OCI-M1 (cell line): ENCODE measurements around the gene TIGIT.
A peak's percentile ranks its signal among the peaks of the same experiment; 100 is the strongest.

ENCODE experiments used
- DNase-seq: peaks from one replicate; lab custom pipeline; 2025; lab: John Stamatoyannopoulos, UW

Gene TIGIT

GRCh38 chr3:114313426-114313825 lies 19.6 kb downstream of the TIGIT start:
- DNase-seq: no peak

GRCh38 chr3:114314282-114314681 lies 20.5 kb downstream of the TIGIT start:
- no peak for DNase-seq

- no peak for DNase-seq
Measured at GRCh38 chr3:114318295-114318694, 24.5 kb downstream of the TIGIT start.

- DNase-seq: no peak
Measured at GRCh38 chr3:114319453-114319852, 25.6 kb downstream of the TIGIT start.

- no peak for DNase-seq
Measured at GRCh38 chr3:114320246-114320645, 26.4 kb downstream of the TIGIT start.

GRCh38 chr3:114323546-114324254 lies 29.9 kb downstream of the TIGIT start:
- DNase-seq: no peak

- DNase-seq: no peak
Measured at GRCh38 chr3:114327665-114328064, 33.8 kb downstream of the TIGIT start.

GRCh38 chr3:114328345-114328744 lies 34.5 kb downstream of the TIGIT start:
- DNase-seq: no peak

GRCh38 chr3:114329823-114330222 lies 36.0 kb downstream of the TIGIT start:
- DNase-seq: no peak

- DNase-seq: no peak
Measured at GRCh38 chr3:114331007-114331406, 37.2 kb downstream of the TIGIT start.

- DNase-seq: no peak
Measured at GRCh38 chr3:114331710-114332109, 37.9 kb downstream of the TIGIT start.

- no peak for DNase-seq
Measured at GRCh38 chr3:114332342-114333179, 38.7 kb downstream of the TIGIT start.

GRCh38 chr3:114333180-114333922 lies 39.5 kb downstream of the TIGIT start:
- no peak for DNase-seq

- DNase-seq: no peak
Measured at GRCh38 chr3:114333923-114334240, 40.1 kb downstream of the TIGIT start.

GRCh38 chr3:114336122-114336697 lies 42.4 kb downstream of the TIGIT start:
- peak; percentile 21 for DNase-seq

GRCh38 chr3:114336857-114337256 lies 43.0 kb downstream of the TIGIT start:
- DNase-seq: no peak

- DNase-seq: no peak
Measured at GRCh38 chr3:114338651-114339357, 45.0 kb downstream of the TIGIT start.

- DNase-seq: no peak
Measured at GRCh38 chr3:114344492-114344891, 50.7 kb downstream of the TIGIT start.

- no peak for DNase-seq
Measured at GRCh38 chr3:114350271-114350670, 56.4 kb downstream of the TIGIT start.

- DNase-seq: no peak
Measured at GRCh38 chr3:114350690-114351089, 56.9 kb downstream of the TIGIT start.

- DNase-seq: no peak
Measured at GRCh38 chr3:114351123-114351821, 57.4 kb downstream of the TIGIT start.
